ENCODE measurements around the gene MYOM3. TPM values are rescaled to one million over a fixed set of nuclear protein-coding genes. Genes with fewer than 3 reads are reported as not detected.

The MYOM3 gene
- total and polyA plus RNA-seq, 2 donors, result 0.29 to 7.7 TPM

- H3K4me3 ChIP-seq (ENCODE audit: low read depth, low read length), result no peak overlapping the region
- no peaks in the 10 kb centered on the region for H3K4me1 ChIP-seq (ENCODE audit: insufficient read depth)
- no peak overlapping the region for H3K27ac ChIP-seq (ENCODE audit: low read depth)
- WGBS, result 86% methylated on average over 3 of the region's 3 CpGs
- DNase-seq (ENCODE audit: extremely low spot score), result no peak
- H3K36me3 ChIP-seq (ENCODE audit: insufficient read depth), result no peaks in the 10 kb centered on the region
Observed at GRCh38 chr1:24127134-24127800, 15.3 kb upstream of the MYOM3 start.

DNA sequence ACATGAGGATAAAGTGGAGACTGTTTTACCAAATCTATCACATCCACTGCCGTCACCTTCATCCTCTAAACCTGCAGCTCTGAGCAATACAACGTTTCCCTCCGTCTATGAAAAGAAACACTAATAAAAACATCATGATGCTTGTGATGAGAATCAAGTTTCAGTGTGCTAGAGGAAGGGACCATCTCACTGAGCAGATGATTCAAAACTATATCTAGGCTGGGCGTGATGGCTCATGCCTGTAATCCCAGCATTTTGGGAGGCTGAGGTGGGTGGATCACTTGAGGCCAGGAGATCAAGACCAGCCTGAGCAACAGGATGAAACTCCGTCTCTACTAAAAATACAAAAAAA, 14.7 kb upstream of the MYOM3 start:
- H3K27ac ChIP-seq (ENCODE audit: low read depth), result no peak overlapping the region

DNA sequence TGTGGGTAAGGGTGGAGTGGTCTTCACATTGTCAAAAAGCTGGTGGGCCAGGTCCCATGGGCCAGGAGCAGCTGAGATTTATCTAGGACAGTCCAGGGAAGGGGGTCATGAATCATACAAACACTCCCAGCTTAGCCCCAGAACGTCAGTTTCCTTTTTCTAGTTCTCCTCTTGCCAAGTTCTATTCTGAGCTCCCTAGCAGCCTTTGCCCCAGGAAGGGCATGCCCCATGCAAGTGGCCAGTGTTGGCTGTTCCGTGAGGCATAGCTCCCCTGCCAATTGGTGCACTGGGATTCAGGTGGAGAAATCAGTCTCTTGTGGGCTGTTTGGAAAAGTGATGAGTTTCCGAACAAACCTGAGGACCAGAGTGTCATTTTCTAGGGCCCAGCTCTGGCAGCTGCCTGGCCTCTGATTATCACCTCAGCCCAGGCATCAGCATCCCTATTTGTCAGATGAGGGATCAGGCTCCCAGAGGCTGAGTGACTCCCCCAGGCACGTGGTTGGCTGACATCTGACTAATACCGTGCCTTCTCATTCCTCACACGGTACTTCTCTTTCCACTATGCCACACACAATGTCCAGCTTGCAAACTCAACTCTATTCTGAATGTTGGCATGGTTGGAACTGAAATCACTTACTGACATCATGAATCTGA, 14.2 kb upstream of the MYOM3 start:
- no peak overlapping the region for H3K4me3 ChIP-seq (ENCODE audit: low read depth, low read length)
- H3K27ac ChIP-seq (ENCODE audit: low read depth), result no peak overlapping the region
- DNase-seq (ENCODE audit: extremely low spot score), result no peak
- no peaks in the 10 kb centered on the region for H3K36me3 ChIP-seq (ENCODE audit: insufficient read depth)
- 23% methylated on average over 6 of the region's 6 CpGs for WGBS
- no peaks in the 10 kb centered on the region for H3K4me1 ChIP-seq (ENCODE audit: insufficient read depth)

More for the DNA sequence above, 14.7 kb upstream of the MYOM3 start:
- WGBS, result 50% methylated on average over 5 of the region's 5 CpGs
- no peaks in the 10 kb centered on the region for H3K36me3 ChIP-seq (ENCODE audit: insufficient read depth)
- DNase-seq (ENCODE audit: extremely low spot score), result no peak
- H3K4me1 ChIP-seq (ENCODE audit: insufficient read depth), result no peaks in the 10 kb centered on the region
- H3K4me3 ChIP-seq (ENCODE audit: low read depth, low read length), result no peak overlapping the region

DNA sequence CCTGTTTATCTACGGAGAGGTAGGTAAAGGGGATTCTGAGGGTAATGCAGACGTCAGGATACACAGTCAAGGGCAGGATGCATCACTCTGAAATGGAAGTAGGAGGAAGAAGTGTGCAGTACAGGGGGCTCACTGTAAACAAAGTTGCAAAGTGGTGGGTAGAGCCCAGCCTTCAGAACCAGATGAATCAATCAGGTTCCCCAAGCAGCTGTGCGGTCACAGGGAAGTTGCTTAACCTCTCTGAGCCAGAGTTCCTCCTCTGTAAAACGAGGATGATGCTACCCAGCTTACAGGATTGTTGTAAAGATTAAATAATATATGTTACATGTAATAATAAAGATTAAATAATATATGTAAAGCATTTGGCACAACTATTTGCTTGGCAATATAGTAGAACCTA, 13.5 kb upstream of the MYOM3 start:
- no peaks in the 10 kb centered on the region for H3K4me1 ChIP-seq (ENCODE audit: insufficient read depth)
- DNase-seq (ENCODE audit: extremely low spot score), result no peak
- H3K27ac ChIP-seq (ENCODE audit: low read depth), result no peak overlapping the region
- H3K36me3 ChIP-seq (ENCODE audit: insufficient read depth), result no peaks in the 10 kb centered on the region
- 71% methylated on average over 4 of the region's 4 CpGs for WGBS
- no peak overlapping the region for H3K4me3 ChIP-seq (ENCODE audit: low read depth, low read length)

DNA sequence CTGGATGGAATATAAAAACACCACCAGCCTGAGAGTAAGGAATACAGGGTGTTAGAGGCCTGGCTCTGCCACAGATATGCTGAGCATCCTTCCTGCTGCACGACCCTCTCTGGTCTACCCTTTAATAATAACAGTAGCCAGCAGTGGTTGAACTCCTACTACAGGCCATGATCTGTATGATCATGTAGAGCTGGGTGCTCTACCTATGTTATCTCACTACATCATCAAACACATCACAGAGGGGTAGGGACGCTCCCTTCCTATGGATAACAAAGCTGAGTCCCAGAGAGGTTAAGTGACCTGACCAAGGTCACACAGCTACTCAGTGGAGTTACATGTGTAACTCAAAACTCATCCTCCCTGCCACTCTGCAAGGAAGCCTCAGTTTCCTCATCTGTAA, 13.0 kb upstream of the MYOM3 start:
- Histone ChIP-seq H3K27ac (ENCODE audit: low read depth) (no peak overlapping the region), H3K4me1 (ENCODE audit: insufficient read depth) (no peaks in the 10 kb centered on the region), H3K4me3 (ENCODE audit: low read depth, low read length) (no peak overlapping the region), H3K36me3 (ENCODE audit: insufficient read depth) (no peaks in the 10 kb centered on the region)
- no peak for DNase-seq (ENCODE audit: extremely low spot score)
- WGBS, result 81% methylated on average over 2 of the region's 2 CpGs

DNA sequence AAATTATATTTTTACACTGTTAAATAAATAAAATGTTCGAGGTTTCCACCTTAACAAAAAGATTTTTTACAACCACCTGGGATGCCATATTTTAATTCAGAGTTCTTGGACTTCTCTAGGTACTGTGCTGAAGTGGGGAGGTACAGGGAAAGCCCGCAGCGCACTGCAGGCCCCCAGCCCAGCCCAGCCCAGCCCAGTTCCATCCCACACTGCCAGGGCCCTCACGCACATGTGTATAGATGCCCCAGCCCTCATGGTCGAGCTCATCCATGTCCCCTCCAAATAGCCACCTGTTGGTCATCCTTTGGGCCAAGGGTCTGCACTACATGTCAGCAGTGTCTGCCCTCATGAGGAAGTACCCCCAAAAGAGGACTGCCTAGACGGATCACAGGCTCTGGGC, 11.7 kb upstream of the MYOM3 start:
- Histone ChIP-seq H3K4me3 (ENCODE audit: low read depth, low read length) (no peak overlapping the region), H3K27ac (ENCODE audit: low read depth) (no peak overlapping the region), H3K4me1 (ENCODE audit: insufficient read depth) (no peaks in the 10 kb centered on the region), H3K36me3 (ENCODE audit: insufficient read depth) (no peaks in the 10 kb centered on the region)
- DNase-seq (ENCODE audit: extremely low spot score), result no peak
- 89% methylated on average over 6 of the region's 6 CpGs for WGBS

DNA sequence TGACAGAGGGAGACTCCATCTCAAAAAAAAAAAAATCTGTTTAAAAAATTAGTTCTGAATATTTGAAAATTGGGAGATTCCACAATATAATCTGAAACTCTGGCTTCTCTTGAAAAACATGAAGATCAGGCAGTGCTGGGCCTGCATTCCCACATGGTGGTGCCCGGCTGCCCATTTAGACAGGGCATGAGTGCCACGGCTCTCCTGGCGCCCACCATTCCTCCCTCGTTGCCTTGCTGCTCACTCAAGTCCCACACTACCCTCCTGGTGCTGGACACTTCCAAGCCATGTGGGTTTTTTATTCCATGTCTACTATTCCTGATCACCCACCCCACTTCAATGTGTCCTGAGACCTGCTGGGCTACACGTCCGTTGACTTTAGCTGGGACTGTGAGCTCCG, 10.8 kb upstream of the MYOM3 start:
- 91% methylated on average over 7 of the region's 7 CpGs for WGBS
- no peaks in the 10 kb centered on the region for H3K4me1 ChIP-seq (ENCODE audit: insufficient read depth)
- H3K36me3 ChIP-seq (ENCODE audit: insufficient read depth), result no peaks in the 10 kb centered on the region
- no peak overlapping the region for H3K27ac ChIP-seq (ENCODE audit: low read depth)
- H3K4me3 ChIP-seq (ENCODE audit: low read depth, low read length), result no peak overlapping the region
- no peak for DNase-seq (ENCODE audit: extremely low spot score)

DNA sequence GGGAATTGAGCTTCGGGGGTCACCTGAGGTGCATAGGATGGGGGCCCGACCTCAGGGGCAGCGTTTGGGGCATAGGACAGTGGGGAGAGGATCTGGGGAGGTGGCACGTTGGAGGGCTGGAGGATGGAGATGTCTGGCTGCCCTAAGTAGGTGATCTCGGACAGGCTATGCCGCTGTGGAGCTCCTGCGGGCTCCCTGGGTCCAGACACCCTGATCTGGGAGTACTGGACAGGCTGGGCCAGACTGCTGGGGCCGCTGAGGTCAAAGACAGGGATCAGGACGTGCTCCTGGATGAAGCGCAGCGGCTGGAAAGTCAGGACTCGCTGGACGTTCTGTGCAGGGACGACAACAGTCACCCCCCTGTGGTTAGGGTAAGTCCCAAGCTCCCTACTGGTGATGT, 9.5 kb upstream of the MYOM3 start:
- H3K36me3 ChIP-seq (ENCODE audit: insufficient read depth), result no peaks in the 10 kb centered on the region
- DNase-seq (ENCODE audit: extremely low spot score), result no peak
- H3K4me1 ChIP-seq (ENCODE audit: insufficient read depth), result peaks cover 1% of the 10 kb centered on the region
- no peak overlapping the region for H3K27ac ChIP-seq (ENCODE audit: low read depth)
- no peak overlapping the region for H3K4me3 ChIP-seq (ENCODE audit: low read depth, low read length)
- WGBS, result 88% methylated on average over 14 of the region's 14 CpGs

GRCh38 chr1:24120965-24121364, 9.0 kb upstream of the MYOM3 start:
- WGBS, result 57% methylated on average over 3 of the region's 3 CpGs

DNA sequence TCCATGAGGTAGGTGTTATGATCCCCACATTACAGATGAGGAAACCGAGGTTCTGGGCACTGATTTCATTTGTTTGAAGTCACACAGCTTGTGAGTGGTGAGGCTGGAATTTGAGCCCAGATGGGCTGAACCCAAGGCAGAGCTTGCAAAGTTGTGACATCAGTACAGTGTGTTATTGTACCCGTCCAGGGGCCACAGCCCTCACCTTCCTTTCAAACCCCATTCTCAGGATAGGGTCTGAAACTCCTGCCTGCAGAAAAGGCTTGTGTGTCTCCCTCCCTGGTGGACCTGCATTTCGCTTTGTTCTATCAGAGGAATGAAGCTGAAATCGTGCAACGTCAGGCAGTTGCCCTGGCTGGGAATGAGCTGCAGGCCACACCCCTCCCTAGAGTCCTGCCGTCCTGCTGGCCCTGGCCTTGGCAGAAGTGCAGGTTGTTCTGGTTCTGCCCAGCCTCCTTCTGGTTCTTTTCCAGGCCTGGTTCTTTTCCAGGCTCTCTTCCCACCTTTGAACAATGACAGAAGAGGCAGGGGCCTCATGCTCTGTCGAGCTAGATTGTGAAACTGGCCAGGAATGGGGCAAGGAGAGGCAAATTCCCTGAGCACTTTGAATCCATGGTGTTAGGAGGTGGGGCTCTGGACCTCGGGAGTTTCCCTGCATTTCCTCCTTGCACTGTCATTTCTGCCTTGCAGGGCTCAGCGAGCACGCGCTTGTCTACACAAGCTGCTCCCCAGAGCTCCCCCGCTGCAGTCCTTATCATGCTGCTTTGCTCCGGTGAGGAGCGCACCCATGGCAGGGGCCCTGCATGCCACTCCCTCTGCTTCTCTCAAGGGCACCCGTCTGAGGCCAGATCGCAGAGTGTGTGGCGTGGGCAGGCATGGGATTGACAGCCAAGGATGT, 8.2 kb upstream of the MYOM3 start:
- peaks cover 1% of the 10 kb centered on the region for H3K4me1 ChIP-seq (ENCODE audit: insufficient read depth)
- no peaks in the 10 kb centered on the region for H3K36me3 ChIP-seq (ENCODE audit: insufficient read depth)
- H3K27ac ChIP-seq (ENCODE audit: low read depth), result no peak overlapping the region
- H3K4me3 ChIP-seq (ENCODE audit: low read depth, low read length), result no peak overlapping the region
- 34% methylated on average over 17 of the region's 17 CpGs for WGBS
- DNase-seq (ENCODE audit: extremely low spot score), result no peak

More at GRCh38 chr1:24120965-24121364, 9.0 kb upstream of the MYOM3 start:
- Histone ChIP-seq H3K4me3 (ENCODE audit: low read depth, low read length) (no peak overlapping the region), H3K4me1 (ENCODE audit: insufficient read depth) (peaks cover 1% of the 10 kb centered on the region), H3K27ac (ENCODE audit: low read depth) (no peak overlapping the region), H3K36me3 (ENCODE audit: insufficient read depth) (no peaks in the 10 kb centered on the region)
- DNase-seq (ENCODE audit: extremely low spot score), result no peak

GRCh38 chr1:24119489-24119858, 7.5 kb upstream of the MYOM3 start:
- Histone ChIP-seq H3K4me1 (ENCODE audit: insufficient read depth) (peaks cover 1% of the 10 kb centered on the region), H3K27ac (ENCODE audit: low read depth) (no peak overlapping the region), H3K36me3 (ENCODE audit: insufficient read depth) (no peaks in the 10 kb centered on the region), H3K4me3 (ENCODE audit: low read depth, low read length) (no peak overlapping the region)
- DNase-seq (ENCODE audit: extremely low spot score), result no peak
- WGBS, result 75% methylated on average over 5 of the region's 5 CpGs

DNA sequence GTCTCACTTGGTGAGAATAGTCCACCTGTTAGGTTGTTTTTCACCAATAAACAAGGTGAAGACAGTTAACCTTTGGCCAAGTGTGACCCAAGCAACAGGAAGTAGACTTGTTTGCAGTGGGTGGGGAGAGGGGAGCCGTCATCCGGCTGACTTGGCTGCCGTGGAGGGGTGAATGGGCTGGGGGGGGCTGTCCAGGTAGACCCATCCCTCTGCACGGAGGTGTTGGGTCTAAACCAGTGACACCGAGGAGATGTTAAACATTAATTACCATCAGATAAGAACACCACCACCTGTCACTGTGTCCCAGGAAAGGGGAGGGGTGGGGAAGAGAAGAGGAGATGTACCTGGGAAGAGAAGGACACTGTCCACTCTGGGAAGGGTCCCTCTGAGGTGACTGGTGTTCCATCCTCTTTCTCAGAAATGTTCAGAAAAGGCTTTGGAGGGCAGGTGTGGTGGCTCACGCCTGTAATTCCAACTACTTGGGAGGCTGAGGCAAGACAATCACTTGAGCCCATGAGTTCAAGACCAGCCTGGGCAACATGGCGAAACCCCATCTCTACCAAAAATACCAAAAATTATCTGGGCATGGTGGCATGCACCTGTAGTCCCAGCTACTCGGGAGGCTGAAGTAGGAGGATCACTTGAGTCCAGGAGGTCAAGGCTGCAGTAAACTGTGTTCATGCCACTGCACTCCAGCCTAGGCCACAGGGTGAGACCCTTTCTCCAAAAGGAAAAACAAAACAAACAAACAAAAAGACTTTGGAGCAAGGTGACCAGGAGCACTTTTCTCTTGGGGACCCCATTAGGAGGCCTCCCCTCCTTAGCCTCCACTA, 6.7 kb upstream of the MYOM3 start:
- DNase-seq (ENCODE audit: extremely low spot score), result no peak
- Histone ChIP-seq H3K4me3 (ENCODE audit: low read depth, low read length) (no peak overlapping the region), H3K36me3 (ENCODE audit: insufficient read depth) (no peaks in the 10 kb centered on the region), H3K27ac (ENCODE audit: low read depth) (no peak overlapping the region), H3K4me1 (ENCODE audit: insufficient read depth) (peaks cover 1% of the 10 kb centered on the region)
- 76% methylated on average over 8 of the region's 8 CpGs for WGBS

DNA sequence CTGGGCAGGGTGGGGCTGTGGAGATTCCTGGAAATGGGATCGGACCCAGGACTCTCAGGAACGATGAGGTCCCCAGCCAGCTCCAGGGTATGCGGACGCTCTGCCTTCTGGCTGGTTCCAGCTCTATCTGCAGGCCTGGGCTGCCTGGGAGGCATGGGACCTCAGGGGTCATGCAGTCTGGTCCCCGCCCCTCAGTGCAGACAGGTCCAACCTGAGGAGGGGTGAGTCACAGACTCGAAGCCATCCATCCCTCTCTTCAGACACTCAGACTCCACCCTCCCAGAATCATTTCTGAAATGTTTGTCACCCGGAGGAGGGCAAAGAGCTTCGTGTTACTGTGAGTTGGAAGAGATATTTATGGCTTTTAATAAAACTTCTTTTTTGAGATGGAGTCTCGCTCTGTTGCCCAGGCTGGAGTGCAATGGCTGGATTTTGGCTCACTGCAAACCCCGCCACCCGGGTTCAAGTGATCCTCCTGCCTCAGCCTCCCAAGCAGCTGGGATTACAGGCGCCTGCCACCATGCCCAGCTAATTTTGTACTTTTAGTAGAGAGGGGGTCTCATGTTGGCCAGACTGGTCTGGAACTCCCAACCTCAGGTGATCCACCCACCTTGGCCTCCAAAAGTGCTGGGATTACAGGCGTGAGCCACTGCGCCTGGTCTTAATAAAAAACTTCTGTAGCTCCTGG, 5.9 kb upstream of the MYOM3 start:
- no peak for DNase-seq (ENCODE audit: extremely low spot score)
- Histone ChIP-seq H3K27ac (ENCODE audit: low read depth) (no peak overlapping the region), H3K4me3 (ENCODE audit: low read depth, low read length) (no peak overlapping the region), H3K4me1 (ENCODE audit: insufficient read depth) (peaks cover 1% of the 10 kb centered on the region), H3K36me3 (ENCODE audit: insufficient read depth) (no peaks in the 10 kb centered on the region)
- 81% methylated on average over 14 of the region's 14 CpGs for WGBS

Data from urinary bladder (tissue), 4 donors.